H1 (cell line): ENCODE results near the gene QRICH1. TPM values are rescaled to one million over a fixed set of nuclear protein-coding genes. Genes with fewer than 3 reads are reported as not detected.

Experiments
- BACH1 ChIP-seq: IDR thresholded peaks from 2 replicates; pipeline ENCODE4 v1.6.1; 2012; ENCODE audit warnings: low read length, improper control_type of control experiment
- BRCA1 ChIP-seq: IDR thresholded peaks from 2 replicates; pipeline ENCODE4 v1.6.1; 2012; ENCODE audit warnings: low read depth, low read length, improper control_type of control experiment
- EP300 ChIP-seq, 2 experiments: IDR thresholded peaks; 1 replicate in 1 of 2; 2 replicates in 1 of 2; pipeline ENCODE4 v1.6.1; 2011 to 2012; ENCODE audit warnings: low read depth in 2 of 2, low read length in 2 of 2, mild to moderate bottlenecking in 2 of 2, borderline replicate concordance in 1 of 2, inconsistent platforms in 1 of 2, moderate library complexity in 1 of 2
- RXRA ChIP-seq: IDR thresholded peaks from 2 replicates; pipeline ENCODE4 v1.6.1; 2011; ENCODE audit warnings: low read depth, mild to moderate bottlenecking, low read length, moderate library complexity; ENCODE audit not compliant: insufficient read depth
- TCF12 ChIP-seq: IDR thresholded peaks from 2 replicates; pipeline ENCODE4 v1.6.1; 2011; ENCODE audit warnings: low read depth, mild to moderate bottlenecking, low read length
- polyA plus RNA-seq, 7 experiments: library from polyadenylated mRNA; depleted of rRNA in 3 of 7; stranded (reverse) in 5 of 7; unstranded in 2 of 7; fragments of >200 nt in 5 of 7; fragments of 200-250 nt in 2 of 7; gene quantifications; 1 replicate in 5 of 7; 2 replicates in 1 of 7; 4 replicates in 1 of 7; pipeline versions ENCODE4 v1.2.1 to v1.2.3, GENCODE V29; 2011 to 2013; ENCODE audit warnings: missing spikeins in 2 of 7, mixed read lengths in 2 of 7
- total RNA-seq: library from RNA; stranded (reverse); fragmentation: NEBNext Ultra II Directional; extraction: Animal tissue kit (Norgen Biotek cat#: 25700); gene quantifications from 2 replicates; pipeline ENCODE4 v1.2.1, GENCODE V29; 2021
- TF ChIP-seq, protein P1 (sequence below): fragments of 300-600 bp; sonication (generic); IDR thresholded peaks from 2 replicates; pipeline ENCODE4 v1.7.1; 2012; ENCODE audit warnings: low read length, moderate library complexity, mild to moderate bottlenecking, inconsistent platforms; ENCODE audit not compliant: insufficient replicate concordance

The QRICH1 gene
- total and polyA plus RNA-seq, 2 of the 8 experiments (the other 6 are each of a cell fraction or from before 2014, with no cell fraction given), result 128 to 142 TPM

DNA sequence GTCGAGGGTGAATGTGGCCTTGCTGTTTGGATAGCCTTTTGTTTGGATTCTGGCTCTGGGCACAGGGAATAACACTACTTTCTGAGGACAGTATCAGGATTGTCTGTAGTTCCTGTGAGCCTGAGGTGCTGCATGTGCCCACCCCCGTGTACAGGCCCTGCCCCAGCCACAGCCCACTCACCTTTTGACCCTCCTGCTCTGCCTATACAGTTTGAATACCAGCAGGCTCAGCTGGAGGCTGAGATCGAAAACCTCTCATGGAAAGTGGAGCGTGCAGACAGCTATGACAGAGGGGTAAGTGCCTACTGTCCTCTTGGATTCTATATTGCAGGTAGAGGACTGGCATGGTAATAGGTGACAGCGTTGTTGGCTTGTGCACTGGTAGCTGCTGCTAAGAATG is 111.2 kb downstream of the QRICH1 start (continued):
- TF ChIP-seq, protein P1, sequence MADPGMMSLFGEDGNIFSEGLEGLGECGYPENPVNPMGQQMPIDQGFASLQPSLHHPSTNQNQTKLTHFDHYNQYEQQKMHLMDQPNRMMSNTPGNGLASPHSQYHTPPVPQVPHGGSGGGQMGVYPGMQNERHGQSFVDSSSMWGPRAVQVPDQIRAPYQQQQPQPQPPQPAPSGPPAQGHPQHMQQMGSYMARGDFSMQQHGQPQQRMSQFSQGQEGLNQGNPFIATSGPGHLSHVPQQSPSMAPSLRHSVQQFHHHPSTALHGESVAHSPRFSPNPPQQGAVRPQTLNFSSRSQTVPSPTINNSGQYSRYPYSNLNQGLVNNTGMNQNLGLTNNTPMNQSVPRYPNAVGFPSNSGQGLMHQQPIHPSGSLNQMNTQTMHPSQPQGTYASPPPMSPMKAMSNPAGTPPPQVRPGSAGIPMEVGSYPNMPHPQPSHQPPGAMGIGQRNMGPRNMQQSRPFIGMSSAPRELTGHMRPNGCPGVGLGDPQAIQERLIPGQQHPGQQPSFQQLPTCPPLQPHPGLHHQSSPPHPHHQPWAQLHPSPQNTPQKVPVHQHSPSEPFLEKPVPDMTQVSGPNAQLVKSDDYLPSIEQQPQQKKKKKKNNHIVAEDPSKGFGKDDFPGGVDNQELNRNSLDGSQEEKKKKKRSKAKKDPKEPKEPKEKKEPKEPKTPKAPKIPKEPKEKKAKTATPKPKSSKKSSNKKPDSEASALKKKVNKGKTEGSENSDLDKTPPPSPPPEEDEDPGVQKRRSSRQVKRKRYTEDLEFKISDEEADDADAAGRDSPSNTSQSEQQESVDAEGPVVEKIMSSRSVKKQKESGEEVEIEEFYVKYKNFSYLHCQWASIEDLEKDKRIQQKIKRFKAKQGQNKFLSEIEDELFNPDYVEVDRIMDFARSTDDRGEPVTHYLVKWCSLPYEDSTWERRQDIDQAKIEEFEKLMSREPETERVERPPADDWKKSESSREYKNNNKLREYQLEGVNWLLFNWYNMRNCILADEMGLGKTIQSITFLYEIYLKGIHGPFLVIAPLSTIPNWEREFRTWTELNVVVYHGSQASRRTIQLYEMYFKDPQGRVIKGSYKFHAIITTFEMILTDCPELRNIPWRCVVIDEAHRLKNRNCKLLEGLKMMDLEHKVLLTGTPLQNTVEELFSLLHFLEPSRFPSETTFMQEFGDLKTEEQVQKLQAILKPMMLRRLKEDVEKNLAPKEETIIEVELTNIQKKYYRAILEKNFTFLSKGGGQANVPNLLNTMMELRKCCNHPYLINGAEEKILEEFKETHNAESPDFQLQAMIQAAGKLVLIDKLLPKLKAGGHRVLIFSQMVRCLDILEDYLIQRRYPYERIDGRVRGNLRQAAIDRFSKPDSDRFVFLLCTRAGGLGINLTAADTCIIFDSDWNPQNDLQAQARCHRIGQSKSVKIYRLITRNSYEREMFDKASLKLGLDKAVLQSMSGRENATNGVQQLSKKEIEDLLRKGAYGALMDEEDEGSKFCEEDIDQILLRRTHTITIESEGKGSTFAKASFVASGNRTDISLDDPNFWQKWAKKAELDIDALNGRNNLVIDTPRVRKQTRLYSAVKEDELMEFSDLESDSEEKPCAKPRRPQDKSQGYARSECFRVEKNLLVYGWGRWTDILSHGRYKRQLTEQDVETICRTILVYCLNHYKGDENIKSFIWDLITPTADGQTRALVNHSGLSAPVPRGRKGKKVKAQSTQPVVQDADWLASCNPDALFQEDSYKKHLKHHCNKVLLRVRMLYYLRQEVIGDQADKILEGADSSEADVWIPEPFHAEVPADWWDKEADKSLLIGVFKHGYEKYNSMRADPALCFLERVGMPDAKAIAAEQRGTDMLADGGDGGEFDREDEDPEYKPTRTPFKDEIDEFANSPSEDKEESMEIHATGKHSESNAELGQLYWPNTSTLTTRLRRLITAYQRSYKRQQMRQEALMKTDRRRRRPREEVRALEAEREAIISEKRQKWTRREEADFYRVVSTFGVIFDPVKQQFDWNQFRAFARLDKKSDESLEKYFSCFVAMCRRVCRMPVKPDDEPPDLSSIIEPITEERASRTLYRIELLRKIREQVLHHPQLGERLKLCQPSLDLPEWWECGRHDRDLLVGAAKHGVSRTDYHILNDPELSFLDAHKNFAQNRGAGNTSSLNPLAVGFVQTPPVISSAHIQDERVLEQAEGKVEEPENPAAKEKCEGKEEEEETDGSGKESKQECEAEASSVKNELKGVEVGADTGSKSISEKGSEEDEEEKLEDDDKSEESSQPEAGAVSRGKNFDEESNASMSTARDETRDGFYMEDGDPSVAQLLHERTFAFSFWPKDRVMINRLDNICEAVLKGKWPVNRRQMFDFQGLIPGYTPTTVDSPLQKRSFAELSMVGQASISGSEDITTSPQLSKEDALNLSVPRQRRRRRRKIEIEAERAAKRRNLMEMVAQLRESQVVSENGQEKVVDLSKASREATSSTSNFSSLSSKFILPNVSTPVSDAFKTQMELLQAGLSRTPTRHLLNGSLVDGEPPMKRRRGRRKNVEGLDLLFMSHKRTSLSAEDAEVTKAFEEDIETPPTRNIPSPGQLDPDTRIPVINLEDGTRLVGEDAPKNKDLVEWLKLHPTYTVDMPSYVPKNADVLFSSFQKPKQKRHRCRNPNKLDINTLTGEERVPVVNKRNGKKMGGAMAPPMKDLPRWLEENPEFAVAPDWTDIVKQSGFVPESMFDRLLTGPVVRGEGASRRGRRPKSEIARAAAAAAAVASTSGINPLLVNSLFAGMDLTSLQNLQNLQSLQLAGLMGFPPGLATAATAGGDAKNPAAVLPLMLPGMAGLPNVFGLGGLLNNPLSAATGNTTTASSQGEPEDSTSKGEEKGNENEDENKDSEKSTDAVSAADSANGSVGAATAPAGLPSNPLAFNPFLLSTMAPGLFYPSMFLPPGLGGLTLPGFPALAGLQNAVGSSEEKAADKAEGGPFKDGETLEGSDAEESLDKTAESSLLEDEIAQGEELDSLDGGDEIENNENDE, result no peak
- TF ChIP-seq TCF12, result no peak
- TF ChIP-seq RXRA, result no peak
- no peak for TF ChIP-seq BRCA1
- TF ChIP-seq EP300 (IDR thresholded peaks at IDR 0.05; ENCODE audit: borderline replicate concordance in 1 of 2, low read depth in 2 of 2, low read length in 2 of 2), result no peak
- TF ChIP-seq BACH1, result no peak
